ENCODE data around the gene GGA1.
"Not testable (repeated sequence)": the region's sequence is repeated elsewhere in the genome, so short reads cannot be mapped to it uniquely, and the experiment has no call there.

The GGA1 gene

DNA sequence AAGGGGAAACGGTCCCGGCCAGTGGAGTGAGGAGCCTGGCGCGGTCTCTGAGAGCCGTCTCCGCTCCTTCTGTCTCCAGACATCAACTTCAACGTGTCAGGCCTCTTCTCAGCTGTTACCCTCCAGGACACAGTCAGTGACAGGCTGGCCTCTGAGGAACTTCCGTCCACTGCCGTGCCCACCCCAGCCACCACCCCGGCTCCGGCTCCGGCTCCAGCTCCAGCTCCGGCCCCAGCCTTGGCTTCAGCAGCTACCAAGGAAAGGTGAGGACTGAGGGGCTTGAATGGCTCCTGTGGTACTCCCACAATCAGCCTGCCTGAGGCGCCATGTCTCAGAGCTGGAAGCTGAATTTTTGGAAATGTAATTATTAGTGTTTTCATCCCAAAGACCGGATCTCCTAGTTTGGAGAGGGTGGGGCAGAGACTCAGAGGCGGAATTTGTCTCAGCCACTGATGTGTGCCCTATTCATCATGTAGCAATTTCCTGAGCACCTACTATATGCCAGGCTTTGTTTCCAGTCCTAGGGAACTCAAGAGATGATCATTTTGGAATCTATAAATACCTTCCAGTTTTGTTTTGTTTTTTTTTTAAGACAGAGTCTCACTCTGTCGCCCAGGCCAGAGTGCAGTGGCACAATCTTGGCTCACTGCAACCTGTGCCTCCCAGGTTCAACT lies 42.0 kb downstream of the GGA1 start:
- DNase-seq (ENCODE audit: low spot score): no peak

DNA sequence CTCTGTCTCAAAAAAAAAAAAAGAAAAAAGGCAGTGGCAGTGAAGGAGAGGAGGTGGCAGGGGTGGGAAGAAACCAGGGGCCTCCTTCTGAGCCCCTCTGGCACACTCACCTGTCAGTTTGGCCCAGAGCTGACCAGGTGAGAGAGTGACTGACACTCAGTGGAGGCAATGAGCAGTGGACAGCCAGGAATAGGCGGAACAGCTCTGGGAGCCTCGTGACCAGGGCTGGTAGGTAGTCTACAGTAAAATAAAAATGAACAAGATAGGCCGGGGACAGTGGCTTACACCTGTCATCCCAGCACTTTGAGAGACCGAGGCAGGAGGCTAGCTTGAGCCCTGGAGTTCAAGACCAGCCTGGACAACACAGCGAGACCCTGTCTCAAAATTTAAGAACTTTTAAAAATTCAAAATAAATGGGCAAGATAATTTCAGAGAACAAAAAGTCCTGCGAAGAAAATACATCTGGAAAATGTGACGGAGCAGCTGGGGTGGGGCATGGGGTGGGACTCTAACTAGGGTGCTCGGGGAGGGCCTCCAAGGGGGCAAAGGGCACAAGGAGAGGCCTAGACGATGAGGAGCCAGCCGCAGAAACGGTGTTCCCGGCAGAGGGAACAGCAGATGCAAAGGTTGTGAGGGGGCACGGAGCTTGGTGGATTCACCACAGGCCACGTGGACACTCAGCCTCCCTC lies 46.1 kb downstream of the GGA1 start:
- no peak for DNase-seq (ENCODE audit: low spot score)

GRCh38 chr22:37655252-37655563 lies 46.6 kb downstream of the GGA1 start:
- no peak for DNase-seq (ENCODE audit: low spot score)

- DNase-seq (ENCODE audit: low spot score): not testable (repeated sequence)
These were observed 47.9 kb downstream of the GGA1 start for GRCh38 chr22:37656583-37656982.

DNA sequence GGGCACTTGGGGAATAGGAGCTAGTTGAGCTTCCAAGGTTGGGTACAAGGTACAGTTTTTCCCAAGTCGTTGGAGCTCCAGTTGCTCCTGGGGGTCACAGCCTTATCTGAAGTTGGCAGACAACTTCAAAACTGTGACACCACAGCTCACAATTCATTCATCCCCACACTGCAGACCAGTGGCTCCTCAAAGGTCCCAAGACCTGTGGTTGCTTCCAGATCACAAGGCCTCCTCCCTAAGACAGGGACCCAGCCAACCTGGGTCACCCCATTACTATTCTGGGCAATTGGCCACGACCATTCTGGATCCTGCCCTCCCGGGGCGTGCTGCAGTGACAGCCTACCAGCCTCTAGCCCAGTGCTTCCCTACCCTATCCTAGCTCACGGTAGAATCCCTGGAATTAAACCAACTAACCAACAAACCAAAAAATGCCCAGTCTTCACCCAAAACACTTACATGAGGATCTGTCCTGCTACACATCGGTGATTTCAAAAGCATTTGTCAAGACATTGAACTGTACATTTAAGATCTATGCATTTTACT lies 49.0 kb downstream of the GGA1 start:
- no peak for DNase-seq (ENCODE audit: low spot score)

DNA sequence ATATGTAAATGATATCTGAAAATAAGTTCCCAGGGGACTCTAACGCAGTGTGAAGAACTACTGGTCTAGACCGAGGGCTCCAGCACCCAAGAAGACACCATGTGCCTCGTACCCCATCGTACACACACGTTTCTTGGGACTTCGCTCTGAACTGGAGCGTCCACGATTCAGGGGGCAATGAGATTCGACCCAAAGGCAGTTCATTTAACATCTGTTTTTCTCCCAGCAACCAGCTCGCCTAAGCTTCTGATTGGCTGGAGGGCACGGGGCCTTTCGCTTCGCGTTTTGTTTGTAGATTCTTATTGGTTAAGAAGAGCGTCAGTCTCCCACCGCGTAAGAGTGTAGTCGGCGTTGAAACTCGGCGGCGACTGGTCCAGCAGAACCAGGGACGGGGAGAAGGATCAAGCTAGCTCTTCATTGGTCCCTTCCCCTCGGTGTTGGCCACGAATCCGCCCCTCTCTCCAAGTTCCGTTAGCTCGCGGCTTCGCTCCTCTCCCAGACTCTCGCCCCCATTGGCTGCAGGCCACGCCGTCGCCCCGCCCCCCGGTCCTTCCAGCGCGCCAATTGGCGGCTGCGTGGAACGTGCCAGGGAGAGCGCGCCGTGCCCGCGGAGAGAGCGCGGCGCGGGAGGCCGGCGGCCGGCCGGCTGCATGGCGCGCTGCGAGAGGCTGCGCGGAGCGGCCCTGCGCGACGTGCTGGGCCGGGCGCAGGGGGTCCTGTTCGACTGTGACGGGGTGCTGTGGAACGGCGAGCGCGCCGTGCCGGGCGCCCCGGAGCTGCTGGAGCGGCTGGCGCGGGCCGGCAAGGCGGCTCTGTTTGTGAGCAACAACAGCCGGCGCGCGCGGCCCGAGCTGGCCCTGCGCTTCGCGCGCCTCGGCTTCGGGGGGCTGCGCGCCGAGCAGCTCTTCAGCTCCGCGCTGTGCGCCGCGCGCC lies 49.8 kb downstream of the GGA1 start, which contains the start of gene PDXP:
TSS of gene PDXP (plus strand) at position 591 of the 933 bp plus-strand sequence. CDS start at position 651, 60 bp downstream.
- DNase-seq (ENCODE audit: low spot score): peak; percentile 99

GRCh38 chr22:37659066-37659896 lies 50.6 kb downstream of the GGA1 start:
- DNase-seq (ENCODE audit: low spot score): no peak

- DNase-seq (ENCODE audit: low spot score): no peak
These were observed 51.5 kb downstream of the GGA1 start for GRCh38 chr22:37659897-37660708.

GRCh38 chr22:37660709-37661045 lies 52.0 kb downstream of the GGA1 start:
- no peak for DNase-seq (ENCODE audit: low spot score)

DNA sequence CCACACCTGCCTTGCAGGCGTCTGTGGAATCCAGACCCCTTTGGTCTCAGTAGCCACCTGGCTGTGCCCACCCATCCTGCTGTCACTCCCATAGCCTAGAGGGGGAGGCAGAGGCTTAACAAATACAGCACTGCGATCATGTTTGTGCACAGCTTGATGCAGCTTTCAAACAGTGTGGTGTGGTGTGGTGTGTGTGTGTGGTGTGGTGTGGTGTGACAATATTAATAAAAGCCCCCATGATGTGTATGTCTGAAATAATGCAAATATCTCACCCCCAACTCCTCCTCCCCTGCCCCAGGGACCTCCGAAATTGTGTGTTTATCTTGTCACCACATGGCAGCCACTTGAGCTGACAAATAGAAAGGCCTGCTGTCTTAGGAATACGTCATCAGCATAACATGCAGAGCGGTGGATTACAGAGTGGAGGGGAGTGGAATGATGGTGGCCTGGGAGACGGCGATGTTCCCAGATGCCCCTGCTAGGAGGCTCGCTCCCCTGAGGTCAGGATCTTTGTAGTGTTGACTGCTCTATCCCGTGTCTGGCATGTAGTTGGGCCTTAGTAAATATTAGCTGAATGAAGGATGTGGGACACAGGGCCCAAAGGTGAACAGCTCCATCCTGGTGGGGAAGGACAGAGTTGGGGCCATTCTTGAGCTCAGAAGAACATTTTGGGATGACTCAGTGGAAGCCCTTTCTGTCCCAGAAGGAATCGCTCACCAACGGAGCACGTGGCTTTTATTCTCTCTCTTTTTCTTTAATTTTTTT lies 52.7 kb downstream of the GGA1 start:
- no peak for DNase-seq (ENCODE audit: low spot score)

- DNase-seq (ENCODE audit: low spot score): no peak
These were observed 53.4 kb downstream of the GGA1 start for GRCh38 chr22:37662039-37662438.

DNA sequence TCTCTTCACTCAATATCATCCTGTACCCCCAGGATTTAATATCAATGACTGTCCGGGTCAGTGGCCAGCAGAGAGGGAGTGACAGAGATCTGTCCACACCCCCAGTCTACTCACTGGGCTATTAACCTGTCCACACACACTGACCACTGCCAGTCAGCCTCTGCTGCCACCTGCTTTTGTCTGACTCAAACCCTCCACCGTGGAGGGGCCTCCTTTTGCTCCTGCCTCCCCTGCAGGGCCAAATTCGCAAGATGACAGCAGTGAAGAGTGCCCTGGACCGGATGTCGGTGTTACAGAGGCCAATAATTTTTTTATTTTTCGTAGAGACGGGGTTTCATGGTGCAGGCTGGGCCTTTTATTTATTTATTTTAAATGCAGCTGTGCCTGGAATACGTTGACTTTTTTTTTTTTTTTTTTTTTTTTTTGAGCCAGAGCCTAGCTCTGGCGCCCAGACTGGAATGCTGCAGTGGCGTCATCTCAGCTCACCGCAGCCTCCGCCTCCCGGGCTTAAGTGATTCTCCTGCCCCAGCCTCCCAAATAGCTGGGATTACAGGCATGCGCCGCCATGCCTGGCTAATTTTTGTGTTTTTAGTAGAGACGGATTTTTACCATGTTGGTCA lies 55.0 kb downstream of the GGA1 start:
- DNase-seq (ENCODE audit: low spot score): no peak

GRCh38 chr22:37664249-37665101 lies 55.8 kb downstream of the GGA1 start:
- no peak for DNase-seq (ENCODE audit: low spot score)

- no peak for DNase-seq (ENCODE audit: low spot score)
These were observed 56.9 kb downstream of the GGA1 start for GRCh38 chr22:37665487-37665886.

DNA sequence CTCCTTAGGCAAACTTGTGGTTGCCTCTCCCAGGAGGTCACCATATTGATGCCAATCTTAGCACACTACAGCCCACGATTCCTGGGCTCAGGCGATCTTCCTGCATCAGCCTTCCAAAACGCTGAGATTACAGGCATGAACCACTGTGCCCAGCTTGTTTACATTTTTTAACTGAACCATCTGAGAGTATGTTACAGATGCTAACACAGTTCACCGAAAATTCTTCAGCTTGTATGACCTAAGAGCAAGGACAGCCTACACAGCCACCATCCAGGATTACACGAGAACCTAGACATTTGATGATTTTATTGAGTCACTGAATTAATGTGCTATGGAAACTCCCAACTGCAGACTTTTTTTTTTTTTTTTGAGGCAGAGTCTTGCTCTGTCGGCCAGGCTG lies 61.0 kb downstream of the GGA1 start:
- no peak for DNase-seq (ENCODE audit: low spot score)

GRCh38 chr22:37672206-37672919 lies 63.7 kb downstream of the GGA1 start:
- DNase-seq (ENCODE audit: low spot score): no peak

- DNase-seq (ENCODE audit: low spot score): no peak
These were observed 64.4 kb downstream of the GGA1 start for GRCh38 chr22:37672920-37673455.

GRCh38 chr22:37674248-37674647 lies 65.6 kb downstream of the GGA1 start:
- no peak for DNase-seq (ENCODE audit: low spot score)
